Measurements from ENCODE around the gene TSPAN9. TPM values are rescaled to one million over a fixed set of nuclear protein-coding genes. Genes with fewer than 3 reads are reported as not detected.

The TSPAN9 gene
- polyA plus RNA-seq, 1 of the 3 experiments (the other 2 are of a cell fraction): 34.9 TPM

- TF ChIP-seq REST (IDR thresholded peaks at IDR 0.05; ENCODE audit: low read depth, low read length) (no peak), FOXJ3 (CRISPR knock-in tag; IDR thresholded peaks at IDR 0.05) (no peak), FOXM1 (IDR thresholded peaks at IDR 0.05; ENCODE audit: low read depth) (no peak), RCOR1 (IDR thresholded peaks at IDR 0.05; ENCODE audit: low read length) (no peak), MXI1 (IDR thresholded peaks at IDR 0.05; ENCODE audit: low read depth, low read length) (no peak)
Observed at GRCh38 chr12:3271146-3271545, 194.0 kb downstream of the TSPAN9 start (continued).

- Histone ChIP-seq H3K27ac (ENCODE audit: low read depth in 2 of 2, low read length in 1 of 2) (no peak overlapping the region), H3K79me2 (ENCODE audit: insufficient read depth) (no peaks in the 10 kb centered on the region), H3K4me3 (ENCODE audit: low read depth in 2 of 2, low read length in 1 of 2) (no peak overlapping the region), H3F3A (replicated peaks; ENCODE audit: insufficient read depth) (no peaks in the 10 kb centered on the region), H3K36me3 (replicated peaks in 1 of 2; ENCODE audit: control insufficient read depth in 1 of 2, insufficient read depth in 2 of 2, low read length in 1 of 2) (no peaks in the 10 kb centered on the region), H3K4me2 (no peak overlapping the region), H3K27me3 (ENCODE audit: insufficient read depth) (no peaks in the 10 kb centered on the region), H2AFZ (ENCODE audit: low read depth) (no peak overlapping the region), H4K20me1 (ENCODE audit: insufficient read depth) (no peaks in the 10 kb centered on the region), H3K9me3 (no peaks in the 10 kb centered on the region), H3K4me1 (ENCODE audit: control insufficient read depth in 1 of 2, insufficient read depth in 2 of 2, low read depth in 1 of 2, low read length in 1 of 2) (no peaks in the 10 kb centered on the region; a peak in 1 of 4 replicates), H3K9ac (no peak overlapping the region), H3K9me2 (no peaks in the 10 kb centered on the region)
- 95% methylated on average over 6 of the region's 6 CpGs for WGBS (ENCODE audit: low lambda C conversion rate)
- TF ChIP-seq, protein P1, sequence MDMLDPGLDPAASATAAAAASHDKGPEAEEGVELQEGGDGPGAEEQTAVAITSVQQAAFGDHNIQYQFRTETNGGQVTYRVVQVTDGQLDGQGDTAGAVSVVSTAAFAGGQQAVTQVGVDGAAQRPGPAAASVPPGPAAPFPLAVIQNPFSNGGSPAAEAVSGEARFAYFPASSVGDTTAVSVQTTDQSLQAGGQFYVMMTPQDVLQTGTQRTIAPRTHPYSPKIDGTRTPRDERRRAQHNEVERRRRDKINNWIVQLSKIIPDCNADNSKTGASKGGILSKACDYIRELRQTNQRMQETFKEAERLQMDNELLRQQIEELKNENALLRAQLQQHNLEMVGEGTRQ (IDR thresholded peaks at IDR 0.05; ENCODE audit: borderline replicate concordance, low read depth, low read length): no peak
- TF ChIP-seq, protein P2, sequence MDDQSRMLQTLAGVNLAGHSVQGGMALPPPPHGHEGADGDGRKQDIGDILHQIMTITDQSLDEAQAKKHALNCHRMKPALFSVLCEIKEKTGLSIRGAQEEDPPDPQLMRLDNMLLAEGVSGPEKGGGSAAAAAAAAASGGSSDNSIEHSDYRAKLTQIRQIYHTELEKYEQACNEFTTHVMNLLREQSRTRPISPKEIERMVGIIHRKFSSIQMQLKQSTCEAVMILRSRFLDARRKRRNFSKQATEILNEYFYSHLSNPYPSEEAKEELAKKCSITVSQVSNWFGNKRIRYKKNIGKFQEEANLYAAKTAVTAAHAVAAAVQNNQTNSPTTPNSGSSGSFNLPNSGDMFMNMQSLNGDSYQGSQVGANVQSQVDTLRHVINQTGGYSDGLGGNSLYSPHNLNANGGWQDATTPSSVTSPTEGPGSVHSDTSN (IDR thresholded peaks at IDR 0.05): no peak
- no peak for TF ChIP-seq RXRA (IDR thresholded peaks at IDR 0.05; ENCODE audit: borderline replicate concordance, low read depth)
- no peak for TF ChIP-seq NFIC (IDR thresholded peaks at IDR 0.05; ENCODE audit: borderline replicate concordance)
- TF ChIP-seq NRF1 (IDR thresholded peaks at IDR 0.05; ENCODE audit: low read depth, low read length): no peak
- TF ChIP-seq FOXM1 (IDR thresholded peaks at IDR 0.05; ENCODE audit: low read depth): no peak
- no peak for TF ChIP-seq USF1 (IDR thresholded peaks at IDR 0.05; ENCODE audit: borderline replicate concordance, low read depth)
- TF ChIP-seq RCOR1 (IDR thresholded peaks at IDR 0.05; ENCODE audit: low read length): no peak
- no peak for TF ChIP-seq EP300 (IDR thresholded peaks at IDR 0.05; ENCODE audit: borderline replicate concordance in 1 of 2, low read depth in 1 of 2, low read length in 1 of 2)
- TF ChIP-seq, protein P3, sequence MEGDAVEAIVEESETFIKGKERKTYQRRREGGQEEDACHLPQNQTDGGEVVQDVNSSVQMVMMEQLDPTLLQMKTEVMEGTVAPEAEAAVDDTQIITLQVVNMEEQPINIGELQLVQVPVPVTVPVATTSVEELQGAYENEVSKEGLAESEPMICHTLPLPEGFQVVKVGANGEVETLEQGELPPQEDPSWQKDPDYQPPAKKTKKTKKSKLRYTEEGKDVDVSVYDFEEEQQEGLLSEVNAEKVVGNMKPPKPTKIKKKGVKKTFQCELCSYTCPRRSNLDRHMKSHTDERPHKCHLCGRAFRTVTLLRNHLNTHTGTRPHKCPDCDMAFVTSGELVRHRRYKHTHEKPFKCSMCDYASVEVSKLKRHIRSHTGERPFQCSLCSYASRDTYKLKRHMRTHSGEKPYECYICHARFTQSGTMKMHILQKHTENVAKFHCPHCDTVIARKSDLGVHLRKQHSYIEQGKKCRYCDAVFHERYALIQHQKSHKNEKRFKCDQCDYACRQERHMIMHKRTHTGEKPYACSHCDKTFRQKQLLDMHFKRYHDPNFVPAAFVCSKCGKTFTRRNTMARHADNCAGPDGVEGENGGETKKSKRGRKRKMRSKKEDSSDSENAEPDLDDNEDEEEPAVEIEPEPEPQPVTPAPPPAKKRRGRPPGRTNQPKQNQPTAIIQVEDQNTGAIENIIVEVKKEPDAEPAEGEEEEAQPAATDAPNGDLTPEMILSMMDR (IDR thresholded peaks at IDR 0.05): no peak
- TF ChIP-seq MXI1 (IDR thresholded peaks at IDR 0.05; ENCODE audit: low read depth, low read length): no peak
- TF ChIP-seq POLR2AphosphoS5 (IDR thresholded peaks at IDR 0.05; ENCODE audit: low read depth, low read length): no peak
- no peak for TF ChIP-seq TCF12 (IDR thresholded peaks at IDR 0.05)
- no peak for TF ChIP-seq TEAD4 (IDR thresholded peaks at IDR 0.05; ENCODE audit: borderline replicate concordance, insufficient read depth)
- no peak for TF ChIP-seq JUND (IDR thresholded peaks at IDR 0.05)
- ChIA-PET POLR2A (no interaction called here), CTCF (interaction anchor here (1.1 to 13.4 kb wide), 4 partner anchors 29 to 200 kb away, joined by 4 to 368 read pairs (median 118); no protein-coding TSS in a partner anchor)
- DNase-seq: no peak
Observed at GRCh38 chr12:3271639-3272038, 194.5 kb downstream of the TSPAN9 start.

All from SK-N-SH (cell line).